K562 (cell line): ENCODE data around the gene POMGNT2. TPM values are rescaled to one million over a fixed set of nuclear protein-coding genes. Genes with fewer than 3 reads are reported as not detected.
A peak's percentile ranks its signal among the peaks of the same experiment; 100 is the strongest.

Experiments
- BCOR ChIP-seq: fragments of 450-650 bp; IDR thresholded peaks from 2 replicates; pipeline ENCODE4 v1.6.1; 2016
- BDP1 ChIP-seq: IDR thresholded peaks from 3 replicates; pipeline ENCODE4 v1.6.1; 2011; ENCODE audit not compliant: insufficient read length, insufficient read depth
- BMI1 ChIP-seq: fragments of 150-350 bp; IDR thresholded peaks from 2 replicates; pipeline ENCODE4 v1.6.1; 2014; ENCODE audit warnings: low read length
- HDAC1 ChIP-seq, 2 experiments: fragments of 450-650 bp; IDR thresholded peaks; 2 replicates each; pipeline ENCODE4 v1.6.1; 2016 to 2017; ENCODE audit warnings: inconsistent platforms in 1 of 2, mild to moderate bottlenecking in 1 of 2, moderate library complexity in 1 of 2
- HIVEP1 ChIP-seq: fragments of 250-450 bp; sonication (Bioruptor Pico); IDR thresholded peaks from 2 replicates; pipeline ENCODE4 v1.4.0; 2020; ENCODE audit warnings: mild to moderate bottlenecking
- HOXB6 ChIP-seq: fragments of 250-450 bp; sonication (Bioruptor Pico); IDR thresholded peaks from 2 replicates; pipeline ENCODE4 v1.5.1; 2022; ENCODE audit warnings: mild to moderate bottlenecking, borderline replicate concordance
- PCBP2 ChIP-seq: fragments of 200-400 bp; formaldehyde crosslinking; IDR thresholded peaks from 2 replicates; pipeline ENCODE4 v1.6.1; 2018; ENCODE audit warnings: low read length, low read depth, mild to moderate bottlenecking, moderate library complexity; ENCODE audit not compliant: poor library complexity, severe bottlenecking
- PHF21A ChIP-seq: fragments of 450-650 bp; IDR thresholded peaks from 2 replicates; pipeline ENCODE4 v1.6.1; 2017; ENCODE audit warnings: low read depth, borderline replicate concordance
- RFX1 ChIP-seq: fragments of 450-650 bp; IDR thresholded peaks from 2 replicates; pipeline ENCODE4 v1.6.1; 2016; ENCODE audit warnings: mild to moderate bottlenecking, moderate library complexity
- ZFP36 ChIP-seq: fragments of 150-350 bp; IDR thresholded peaks from 2 replicates; pipeline ENCODE4 v1.6.1; 2018; ENCODE audit warnings: low read length, low read depth; ENCODE audit not compliant: partially characterized antibody
- ZNF124 ChIP-seq: sonication (generic); formaldehyde crosslinking; IDR thresholded peaks from 2 replicates; pipeline ENCODE4 v1.8.1; 2022; ENCODE audit warnings: missing genetic modification reagents
- ZNF41 ChIP-seq: fragments of 250-450 bp; sonication (Bioruptor Pico); conservative IDR thresholded peaks from 2 replicates; pipeline ENCODE4 v1.4.0; 2020; ENCODE audit warnings: mild to moderate bottlenecking
- ZNF551 ChIP-seq: fragments of 250-450 bp; sonication (Bioruptor Pico); IDR thresholded peaks from 2 replicates; pipeline ENCODE4 v1.5.0; 2021; ENCODE audit warnings: mild to moderate bottlenecking, moderate library complexity
- ZNF785 ChIP-seq: fragments of 250-450 bp; sonication (Bioruptor Pico); IDR thresholded peaks from 2 replicates; pipeline ENCODE4 v1.4.0; 2020; ENCODE audit warnings: mild to moderate bottlenecking
- polyA plus RNA-seq, 8 experiments: library from polyadenylated mRNA; depleted of rRNA in 4 of 8; stranded (reverse) in 5 of 8; unstranded in 3 of 8; fragments of >200 nt; fragmentation: Nextera tagmentation in 2 of 8; fragmentation: Illumina TruSeq in 1 of 8; extraction: Ambion mirVana in 2 of 8; extraction: Trizol in 1 of 8; gene quantifications; 2 replicates each; pipeline versions ENCODE4 v1.2.1 to v1.2.3, GENCODE V29; 2011 to 2014; ENCODE audit warnings: inconsistent platforms in 1 of 8, missing spikeins in 1 of 8
- total RNA-seq, 7 experiments: library from RNA; depleted of rRNA in 6 of 7; stranded (reverse); fragments of >200 nt in 6 of 7; fragmentation: Illumina TruSeq in 2 of 7; extraction: Trizol in 2 of 7; gene quantifications; 2 replicates each; pipeline versions ENCODE4 v1.2.1 to v1.2.3, GENCODE V29; 2011 to 2021; ENCODE audit warnings: low replicate concordance in 1 of 7
- TF ChIP-seq, protein P1 (sequence below), 2 experiments: fragments of 200-800 bp in 1 of 2; sonication (Bioruptor generic) in 1 of 2; sonication (generic) in 1 of 2; formaldehyde crosslinking in 1 of 2; IDR thresholded peaks in 1 of 2; conservative IDR thresholded peaks in 1 of 2; 2 replicates each; pipeline versions ENCODE4 v1.5.0 to v1.6.1; 2016 to 2020; ENCODE audit warnings: missing compliant biosample characterization in 1 of 2, missing genetic modification characterization in 1 of 2, missing genetic modification reagents in 1 of 2
- TF ChIP-seq, protein P2 (sequence below), 2 experiments: fragments of 450-650 bp; IDR thresholded peaks; 2 replicates each; pipeline ENCODE4 v1.6.1; 2016; ENCODE audit warnings: mild to moderate bottlenecking in 2 of 2, borderline replicate concordance in 1 of 2, low read depth in 1 of 2, moderate library complexity in 1 of 2
- TF ChIP-seq, protein P3 (sequence below): sonication (generic); formaldehyde crosslinking; IDR thresholded peaks from 2 replicates; pipeline ENCODE4 v1.8.0; 2022; ENCODE audit warnings: mild to moderate bottlenecking, missing genetic modification reagents, borderline replicate concordance

Gene POMGNT2
- total and polyA plus RNA-seq, 9 of the 15 experiments (the other 6 are each of a cell fraction or from before 2014, with no cell fraction given) = 0.65 to 14.1 (median 10.3) TPM

GRCh38 chr3:43105596-43106292, at the start of gene POMGNT2 (continued):
- TF ChIP-seq, protein P1, sequence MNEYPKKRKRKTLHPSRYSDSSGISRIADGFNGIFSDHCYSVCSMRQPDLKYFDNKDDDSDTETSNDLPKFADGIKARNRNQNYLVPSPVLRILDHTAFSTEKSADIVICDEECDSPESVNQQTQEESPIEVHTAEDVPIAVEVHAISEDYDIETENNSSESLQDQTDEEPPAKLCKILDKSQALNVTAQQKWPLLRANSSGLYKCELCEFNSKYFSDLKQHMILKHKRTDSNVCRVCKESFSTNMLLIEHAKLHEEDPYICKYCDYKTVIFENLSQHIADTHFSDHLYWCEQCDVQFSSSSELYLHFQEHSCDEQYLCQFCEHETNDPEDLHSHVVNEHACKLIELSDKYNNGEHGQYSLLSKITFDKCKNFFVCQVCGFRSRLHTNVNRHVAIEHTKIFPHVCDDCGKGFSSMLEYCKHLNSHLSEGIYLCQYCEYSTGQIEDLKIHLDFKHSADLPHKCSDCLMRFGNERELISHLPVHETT (CRISPR knock-in tag; conservative IDR thresholded peaks at IDR 0.05 in 1 of 2, IDR thresholded peaks at IDR 0.05 in 1 of 2) = no peak; a peak in 1 of 4 replicates
- TF ChIP-seq ZFP36 (no peak), ZNF785 (CRISPR knock-in tag) (no peak), ZNF551 (CRISPR knock-in tag) (no peak), BCOR (no peak), BMI1 (no peak), BDP1 (no peak), HOXB6 (CRISPR knock-in tag) (no peak), ZNF124 (CRISPR knock-in tag) (no peak), HIVEP1 (CRISPR knock-in tag) (no peak), PHF21A (no peak), RFX1 (peak; percentile 62), ZNF41 (no peak), HDAC1 (IDR thresholded peaks at IDR 0.05) (no peak), PCBP2 (no peak)
- TF ChIP-seq, protein P2, sequence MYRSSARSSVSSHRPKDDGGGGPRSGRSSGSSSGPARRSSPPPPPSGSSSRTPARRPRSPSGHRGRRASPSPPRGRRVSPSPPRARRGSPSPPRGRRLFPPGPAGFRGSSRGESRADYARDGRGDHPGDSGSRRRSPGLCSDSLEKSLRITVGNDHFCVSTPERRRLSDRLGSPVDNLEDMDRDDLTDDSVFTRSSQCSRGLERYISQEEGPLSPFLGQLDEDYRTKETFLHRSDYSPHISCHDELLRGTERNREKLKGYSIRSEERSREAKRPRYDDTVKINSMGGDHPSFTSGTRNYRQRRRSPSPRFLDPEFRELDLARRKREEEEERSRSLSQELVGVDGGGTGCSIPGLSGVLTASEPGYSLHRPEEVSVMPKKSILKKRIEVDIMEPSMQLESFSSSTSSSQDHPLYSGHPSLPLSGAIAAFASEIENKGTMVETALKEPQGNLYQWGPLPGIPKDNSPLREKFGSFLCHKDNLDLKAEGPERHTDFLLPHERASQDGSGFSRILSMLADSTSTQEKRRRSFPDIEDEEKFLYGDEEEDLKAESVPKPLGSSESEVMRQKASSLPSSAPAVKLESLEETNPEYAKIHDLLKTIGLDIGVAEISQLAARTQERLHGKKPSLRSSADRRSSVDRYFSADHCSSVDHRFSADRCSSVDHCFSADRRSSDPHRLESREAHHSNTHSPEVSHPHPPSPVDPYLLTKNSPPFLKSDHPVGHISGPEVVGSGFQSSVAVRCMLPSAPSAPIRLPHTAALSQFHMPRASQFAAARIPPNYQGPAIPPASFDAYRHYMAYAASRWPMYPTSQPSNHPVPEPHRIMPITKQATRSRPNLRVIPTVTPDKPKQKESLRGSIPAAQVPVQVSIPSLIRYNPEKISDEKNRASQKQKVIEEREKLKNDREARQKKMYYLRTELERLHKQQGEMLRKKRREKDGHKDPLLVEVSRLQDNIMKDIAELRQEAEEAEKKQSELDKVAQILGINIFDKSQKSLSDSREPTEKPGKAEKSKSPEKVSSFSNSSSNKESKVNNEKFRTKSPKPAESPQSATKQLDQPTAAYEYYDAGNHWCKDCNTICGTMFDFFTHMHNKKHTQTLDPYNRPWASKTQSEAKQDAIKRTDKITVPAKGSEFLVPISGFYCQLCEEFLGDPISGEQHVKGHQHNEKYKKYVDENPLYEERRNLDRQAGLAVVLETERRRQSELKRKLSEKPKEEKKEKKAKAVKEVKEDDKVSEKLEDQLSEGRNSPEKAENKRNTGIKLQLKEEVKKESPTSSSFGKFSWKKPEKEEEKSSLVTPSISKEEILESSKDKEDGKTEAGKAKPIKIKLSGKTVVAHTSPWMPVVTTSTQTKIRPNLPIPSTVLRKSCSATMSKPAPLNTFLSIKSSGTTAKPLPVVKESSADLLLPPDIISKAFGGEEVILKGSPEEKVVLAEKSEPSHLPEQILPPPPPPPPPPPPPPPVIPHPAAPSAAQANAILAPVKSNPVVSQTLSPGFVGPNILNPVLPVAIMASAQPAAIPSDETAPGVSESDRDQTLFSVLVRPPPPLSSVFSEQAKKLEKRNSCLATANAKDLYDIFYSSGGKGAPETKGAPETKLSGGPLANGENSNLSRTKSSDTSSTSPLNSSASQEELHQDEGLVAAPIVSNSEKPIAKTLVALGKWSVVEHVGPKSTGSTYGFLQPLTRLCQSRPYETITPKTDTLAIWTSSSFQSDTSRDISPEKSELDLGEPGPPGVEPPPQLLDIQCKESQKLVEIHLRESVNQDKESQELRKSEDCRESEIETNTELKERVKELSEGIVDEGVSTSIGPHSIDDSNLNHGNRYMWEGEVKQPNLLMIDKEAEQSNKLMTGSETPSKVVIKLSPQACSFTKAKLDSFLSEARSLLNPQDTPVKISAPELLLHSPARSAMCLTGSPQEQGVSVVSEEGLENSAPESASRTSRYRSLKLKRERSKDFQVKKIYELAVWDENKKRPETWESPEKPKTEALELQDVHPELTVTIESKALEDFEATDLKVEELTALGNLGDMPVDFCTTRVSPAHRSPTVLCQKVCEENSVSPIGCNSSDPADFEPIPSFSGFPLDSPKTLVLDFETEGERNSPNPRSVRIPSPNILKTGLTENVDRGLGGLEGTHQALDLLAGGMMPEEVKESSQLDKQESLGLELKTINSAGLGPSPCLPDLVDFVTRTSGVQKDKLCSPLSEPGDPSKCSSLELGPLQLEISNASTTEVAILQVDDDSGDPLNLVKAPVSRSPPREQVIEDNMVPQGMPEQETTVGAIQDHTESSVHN (IDR thresholded peaks at IDR 0.05; ENCODE audit: borderline replicate concordance in 1 of 2, low read depth in 1 of 2) = no peak
- TF ChIP-seq, protein P3, sequence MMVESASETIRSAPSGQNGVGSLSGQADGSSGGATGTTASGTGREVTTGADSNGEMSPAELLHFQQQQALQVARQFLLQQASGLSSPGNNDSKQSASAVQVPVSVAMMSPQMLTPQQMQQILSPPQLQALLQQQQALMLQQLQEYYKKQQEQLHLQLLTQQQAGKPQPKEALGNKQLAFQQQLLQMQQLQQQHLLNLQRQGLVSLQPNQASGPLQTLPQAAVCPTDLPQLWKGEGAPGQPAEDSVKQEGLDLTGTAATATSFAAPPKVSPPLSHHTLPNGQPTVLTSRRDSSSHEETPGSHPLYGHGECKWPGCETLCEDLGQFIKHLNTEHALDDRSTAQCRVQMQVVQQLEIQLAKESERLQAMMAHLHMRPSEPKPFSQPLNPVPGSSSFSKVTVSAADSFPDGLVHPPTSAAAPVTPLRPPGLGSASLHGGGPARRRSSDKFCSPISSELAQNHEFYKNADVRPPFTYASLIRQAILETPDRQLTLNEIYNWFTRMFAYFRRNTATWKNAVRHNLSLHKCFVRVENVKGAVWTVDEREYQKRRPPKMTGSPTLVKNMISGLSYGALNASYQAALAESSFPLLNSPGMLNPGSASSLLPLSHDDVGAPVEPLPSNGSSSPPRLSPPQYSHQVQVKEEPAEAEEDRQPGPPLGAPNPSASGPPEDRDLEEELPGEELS (CRISPR knock-in tag) = peak; percentile 59; the same call in 1 of the 2 replicates
